GM21529 (cell line): Measurements from ENCODE around the gene ZNFX1.

ENCODE experiments used
- ATAC-seq: cut with Tn5 transposase; IDR thresholded peaks from one replicate; pipeline ENCODE4 v1.9.1; 2021; ENCODE audit not compliant: unreplicated experiment

ZNFX1 gene

DNA sequence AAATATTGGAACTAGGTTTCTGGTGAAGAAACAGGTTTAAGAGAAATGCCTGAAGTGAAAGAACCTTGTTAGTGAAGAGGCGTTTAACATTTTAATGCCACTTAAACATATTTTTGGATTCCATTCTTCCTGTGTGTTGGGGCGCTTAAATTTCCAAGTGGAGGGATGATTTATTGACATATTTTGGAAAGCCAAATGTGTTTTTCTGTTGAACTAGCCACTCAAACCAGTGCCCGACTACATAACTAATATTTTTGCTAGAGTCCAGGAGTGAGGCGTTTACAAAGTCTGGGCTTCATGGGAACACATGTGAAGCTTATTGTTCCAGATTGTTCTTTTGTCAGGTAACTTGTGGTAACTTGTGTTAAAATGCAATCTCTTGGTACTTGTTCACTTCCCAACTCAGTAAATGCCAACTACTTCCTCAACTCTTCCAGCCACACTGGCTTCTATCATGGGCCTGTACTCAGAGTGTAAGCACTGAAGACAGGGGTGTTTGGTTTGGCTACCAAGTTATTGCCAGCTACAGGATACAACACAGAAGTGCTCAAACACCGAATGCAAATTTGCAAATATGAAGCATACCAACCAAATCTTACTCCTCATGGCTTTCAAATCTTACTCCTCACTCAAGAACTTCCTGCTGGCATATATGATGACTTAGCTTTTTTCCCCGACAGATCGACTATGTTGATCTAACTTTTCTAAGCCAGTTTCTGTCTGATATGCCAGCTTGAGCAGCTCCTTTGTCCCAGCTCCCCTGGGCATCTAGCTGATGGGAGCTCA, 2.0 kb upstream of the ZNFX1 start:
- no peak for ATAC-seq

DNA sequence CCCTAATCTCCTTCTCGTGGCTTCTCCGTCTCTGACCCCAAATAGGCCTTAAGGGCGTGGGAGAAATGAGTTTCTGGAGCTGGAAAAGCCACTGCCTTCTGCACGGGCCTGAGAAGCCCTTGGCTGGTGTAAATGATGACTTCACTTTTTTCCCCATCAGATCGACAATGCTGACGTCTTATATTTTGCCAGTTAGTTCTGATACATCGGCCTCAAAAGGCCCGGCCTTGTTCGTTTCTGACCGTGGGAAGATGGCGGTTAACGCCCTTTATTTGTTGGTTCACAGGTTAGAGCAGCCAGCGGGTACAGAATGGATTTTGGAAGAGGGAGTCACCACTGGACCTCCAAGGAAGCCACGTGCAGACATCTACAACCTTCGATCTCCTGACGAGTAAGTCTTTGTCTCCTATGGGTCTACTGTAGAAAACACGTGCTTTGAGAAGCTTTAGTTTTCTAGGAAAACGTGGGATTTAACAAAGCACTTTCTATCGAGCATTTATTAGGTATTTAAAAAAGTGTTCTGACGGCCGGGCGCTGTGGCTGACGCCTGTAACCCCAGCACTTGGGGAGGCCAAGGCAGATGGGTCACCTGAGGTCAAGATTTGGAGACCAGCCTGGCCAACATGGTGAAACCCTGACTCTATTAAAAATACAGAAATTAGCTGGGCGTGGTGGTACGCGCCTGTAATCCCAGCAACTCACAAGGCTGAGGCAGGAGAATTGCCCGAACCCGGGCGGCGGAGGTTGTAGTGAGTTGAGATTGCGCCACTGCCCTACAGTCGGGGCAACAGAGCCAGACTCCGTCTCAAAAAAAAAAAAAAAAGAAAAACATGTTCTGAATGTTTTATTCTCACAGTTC, 1.2 kb upstream of the ZNFX1 start:
- ATAC-seq, result no peak

DNA sequence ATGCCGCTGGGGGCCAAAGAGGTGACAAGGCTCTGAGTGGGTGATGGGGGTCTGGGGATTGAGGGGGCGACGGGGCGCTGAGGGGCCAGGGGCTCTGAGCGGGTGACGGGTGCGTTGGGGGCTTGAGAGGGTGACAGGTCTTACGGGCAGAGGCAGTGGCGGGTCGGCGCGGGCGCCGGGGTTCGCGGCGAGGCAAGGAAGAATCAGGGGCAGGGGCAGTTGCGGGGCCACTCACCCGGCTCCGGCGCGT, 146 bp downstream of the ZNFX1 start:
- ATAC-seq, result no peak

DNA sequence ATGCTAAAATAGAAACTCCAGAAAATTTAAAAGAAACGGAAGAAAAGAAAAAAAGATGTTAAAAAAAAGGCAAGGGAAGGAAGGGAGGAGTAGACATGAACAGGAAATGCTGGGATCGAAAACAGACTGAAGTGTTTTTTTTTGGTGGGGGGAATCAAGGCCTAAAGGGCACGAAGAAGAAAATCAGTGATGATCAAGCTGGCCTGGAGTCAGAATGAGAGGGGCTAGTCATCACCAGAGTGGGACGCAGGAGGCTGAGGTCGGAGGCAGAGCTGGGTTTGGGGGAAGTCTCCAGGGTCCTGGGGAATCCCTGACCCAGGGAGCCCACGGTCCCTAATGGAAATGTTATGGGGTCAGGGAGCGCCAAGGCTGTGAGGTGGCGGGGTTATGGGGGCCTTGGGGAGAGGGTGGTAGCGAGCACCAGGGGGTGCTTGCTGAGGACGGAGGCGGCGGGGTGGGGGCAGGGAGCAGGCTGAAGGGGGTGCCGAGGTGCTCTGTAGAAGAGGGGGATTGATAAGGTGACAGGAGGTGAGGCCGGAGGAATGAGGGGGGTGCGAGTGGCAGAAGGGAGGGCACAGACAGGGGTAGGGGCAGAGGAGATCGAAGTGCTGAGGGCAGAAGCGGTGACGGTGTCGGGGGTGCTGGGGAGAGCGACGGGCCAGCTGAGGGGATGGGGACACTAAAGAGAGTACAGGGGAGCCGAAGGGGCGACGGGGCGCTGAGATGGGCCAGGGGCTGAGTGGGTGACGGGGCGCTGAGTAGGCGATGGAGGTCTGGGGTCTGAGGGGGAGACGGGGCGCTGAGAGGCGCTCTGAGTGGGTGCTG, 684 bp downstream of the ZNFX1 start:
- no peak for ATAC-seq

DNA sequence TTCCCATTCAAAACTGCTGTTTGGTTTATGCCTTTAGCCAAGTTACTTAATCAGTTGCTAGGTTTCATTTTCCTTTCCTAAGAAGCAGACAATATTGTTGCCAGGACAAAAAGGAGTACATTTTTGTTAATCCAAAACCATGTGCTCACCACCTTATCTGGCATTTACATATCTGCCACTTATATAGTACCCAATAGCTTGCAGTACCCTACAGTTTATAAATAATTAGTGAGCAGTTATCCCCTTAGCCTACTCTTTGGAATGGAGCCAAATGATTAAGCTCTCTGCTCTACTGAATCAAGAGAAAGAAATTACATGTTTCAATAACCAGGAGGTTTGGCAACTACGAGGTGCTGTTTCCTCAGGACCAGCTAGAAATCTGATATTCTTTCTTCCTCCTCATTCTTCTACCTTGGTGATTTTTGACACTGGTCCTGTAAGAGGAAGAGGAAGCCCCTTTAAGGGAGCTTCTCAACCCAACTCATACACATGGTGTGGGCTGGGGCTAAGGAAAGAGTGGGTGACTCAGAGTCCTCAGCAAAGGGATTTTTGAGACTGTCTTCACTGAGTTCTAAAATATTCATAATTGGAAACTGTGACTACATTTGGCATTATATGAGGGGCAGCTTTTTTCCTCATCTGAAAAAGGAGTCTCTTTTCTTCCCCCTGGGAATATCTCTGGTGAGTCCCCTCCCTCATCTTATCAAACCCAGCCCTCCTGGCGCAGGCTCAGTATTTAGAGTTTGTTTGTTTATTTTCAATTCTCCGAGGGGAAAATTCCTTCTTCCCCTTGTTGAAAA, 1.5 kb downstream of the ZNFX1 start:
- no peak for ATAC-seq

DNA sequence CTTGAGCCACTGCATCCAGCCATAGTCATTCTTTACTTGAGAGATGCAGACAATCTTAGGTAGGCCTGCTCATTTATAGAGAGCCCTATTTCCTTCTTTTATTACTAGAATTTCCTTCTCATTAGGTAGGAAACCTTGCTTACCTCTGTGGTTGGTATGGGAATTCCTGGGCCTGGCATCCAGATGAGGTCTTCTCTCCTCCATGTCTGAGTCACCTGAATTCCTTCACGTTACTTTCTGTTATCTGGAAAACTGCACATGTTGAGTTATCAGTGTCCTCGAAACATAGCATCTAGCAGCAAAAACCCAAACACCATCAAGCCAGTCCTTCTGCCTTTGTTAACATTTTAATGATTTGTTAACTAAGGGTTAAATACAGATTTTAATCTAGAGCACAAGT, 2.2 kb downstream of the ZNFX1 start:
- no peak for ATAC-seq

DNA sequence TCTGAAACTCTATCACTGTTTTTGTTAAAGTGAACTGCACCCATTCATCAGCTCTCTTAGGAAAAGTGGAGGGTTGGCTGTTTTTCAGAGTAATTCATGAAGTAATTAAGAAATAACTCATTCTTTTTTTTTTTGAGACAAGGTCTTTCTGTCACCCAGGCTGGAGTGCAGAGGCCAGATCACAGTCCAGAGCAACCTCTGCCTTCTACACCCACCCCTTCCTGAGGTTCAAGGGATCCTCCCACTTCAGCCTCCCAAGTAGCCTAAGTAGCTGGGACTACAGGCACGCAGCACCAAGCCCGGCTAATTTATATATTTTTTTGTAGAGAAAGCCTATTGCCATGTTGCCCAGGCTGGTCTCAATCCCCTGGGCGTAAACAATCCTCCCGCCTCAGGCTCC, 2.6 kb downstream of the ZNFX1 start:
- no peak for ATAC-seq

DNA sequence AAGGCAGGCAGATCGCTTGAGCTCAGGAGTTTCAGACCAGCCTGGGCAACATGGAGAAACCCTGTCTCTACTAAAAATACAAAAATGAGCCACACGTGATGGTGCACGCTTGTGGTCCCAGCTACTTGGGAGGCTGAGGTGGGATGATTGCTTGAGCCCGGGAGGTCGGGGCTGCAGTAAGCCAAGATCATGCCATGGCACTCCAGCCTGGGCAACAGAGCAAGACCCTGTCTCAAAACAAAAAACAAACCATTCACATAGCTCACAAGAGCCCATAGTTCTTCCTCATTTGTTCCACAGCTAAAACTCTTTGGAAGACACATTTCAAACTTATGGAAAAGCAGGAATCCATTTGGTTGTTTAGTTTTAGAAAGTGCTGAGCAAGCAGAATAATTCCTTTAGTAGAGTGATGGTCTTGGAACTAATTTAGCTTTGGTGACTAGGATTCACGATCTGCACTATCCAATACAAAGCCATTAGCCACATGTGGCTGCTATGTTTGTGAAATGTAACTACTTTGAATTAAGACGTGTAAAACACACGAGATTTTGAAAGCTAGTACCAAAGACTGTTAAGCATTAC, 4.1 kb downstream of the ZNFX1 start:
- ATAC-seq, result no peak

DNA sequence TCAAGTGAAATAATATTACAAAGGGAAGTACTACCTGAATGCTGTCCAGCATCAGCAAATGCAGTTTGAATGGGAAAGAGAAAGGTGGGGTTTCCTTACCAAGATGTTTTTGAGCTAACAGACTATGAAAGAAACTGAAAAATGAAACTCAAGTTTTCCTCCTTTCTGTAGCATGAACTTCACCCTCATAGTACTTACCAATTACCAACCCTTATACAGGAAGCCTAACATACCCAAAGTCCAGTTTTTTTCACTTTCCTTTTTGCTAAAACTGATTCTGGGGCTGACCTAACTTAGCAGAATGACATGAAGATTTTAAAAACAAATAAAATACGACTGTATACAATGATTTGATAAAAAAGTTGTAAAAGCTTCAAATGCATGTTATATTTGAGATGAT, 5.2 kb downstream of the ZNFX1 start:
- peak; percentile 41 for ATAC-seq

DNA sequence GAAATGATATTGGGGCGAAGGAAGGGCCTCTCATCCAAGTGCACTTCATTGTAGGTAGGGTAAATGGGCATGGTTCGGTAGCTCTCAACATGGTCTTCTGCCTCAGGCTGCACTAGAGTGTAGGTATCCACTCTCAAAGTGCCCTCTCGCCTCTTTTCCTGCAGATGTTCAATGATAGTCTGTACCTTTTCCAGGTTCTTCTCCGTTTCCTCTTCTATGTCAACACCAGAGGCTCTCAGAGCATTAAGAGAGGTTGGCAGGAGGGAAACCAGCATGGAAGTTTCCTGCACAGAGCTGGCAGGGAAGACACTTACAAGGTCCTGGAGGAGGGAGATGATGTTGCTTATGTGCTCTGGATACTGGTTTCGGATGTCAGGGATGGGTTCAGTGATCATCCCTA, 7.1 kb downstream of the ZNFX1 start:
- no peak for ATAC-seq

DNA sequence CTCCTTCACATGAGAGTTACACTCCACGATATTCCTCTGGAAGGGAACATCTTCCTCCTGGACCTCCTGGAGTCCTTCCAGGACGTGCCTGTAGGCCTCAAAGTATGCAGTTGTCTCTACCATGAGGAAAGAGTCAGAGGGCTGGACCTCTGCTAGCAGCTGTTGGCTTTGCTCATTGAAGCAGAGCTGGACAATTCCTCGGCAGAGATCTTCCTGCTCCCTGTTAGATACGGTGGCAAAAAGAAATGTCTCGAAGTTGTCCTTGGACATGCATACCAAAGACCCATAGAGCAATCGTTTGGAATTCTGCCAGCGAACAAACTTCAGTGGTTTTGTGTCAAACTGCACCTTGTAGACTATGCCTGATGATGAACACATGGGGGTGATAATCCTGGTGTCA, 7.7 kb downstream of the ZNFX1 start:
- ATAC-seq, result no peak

DNA sequence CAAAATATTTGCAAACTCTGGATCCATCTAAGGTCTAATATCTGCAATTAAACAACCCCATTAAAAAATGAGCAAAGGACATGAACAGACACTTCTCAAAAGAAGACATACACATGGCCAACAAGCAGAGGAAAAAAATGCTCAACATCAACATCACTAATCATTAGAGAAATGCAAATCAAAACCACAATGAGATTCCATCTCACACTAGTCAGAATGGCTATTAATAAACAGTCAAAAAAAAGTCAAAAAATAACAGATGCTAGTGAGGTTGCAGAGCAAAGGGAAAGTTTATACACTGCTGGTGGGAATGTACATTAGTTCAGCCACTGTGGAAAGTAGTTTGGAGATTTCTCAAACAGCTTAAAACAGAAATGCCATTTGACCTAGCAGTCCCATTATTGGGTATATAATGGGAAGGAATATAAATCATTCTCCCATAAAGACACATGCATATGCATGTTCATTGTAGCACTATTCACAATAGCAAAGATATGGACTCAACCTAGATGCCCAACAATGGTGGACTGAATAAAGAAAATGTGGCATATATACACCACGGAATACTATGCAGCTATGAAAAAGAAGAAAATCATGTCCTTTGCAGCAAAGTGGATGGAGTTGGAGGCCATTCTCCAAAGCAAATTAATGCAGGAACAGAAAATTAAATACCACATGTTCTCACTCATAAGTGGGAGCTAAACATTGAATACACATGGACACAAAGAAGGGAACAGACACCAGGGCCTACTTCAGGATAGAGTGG, 9.1 kb downstream of the ZNFX1 start:
- peak; percentile 24 for ATAC-seq

DNA sequence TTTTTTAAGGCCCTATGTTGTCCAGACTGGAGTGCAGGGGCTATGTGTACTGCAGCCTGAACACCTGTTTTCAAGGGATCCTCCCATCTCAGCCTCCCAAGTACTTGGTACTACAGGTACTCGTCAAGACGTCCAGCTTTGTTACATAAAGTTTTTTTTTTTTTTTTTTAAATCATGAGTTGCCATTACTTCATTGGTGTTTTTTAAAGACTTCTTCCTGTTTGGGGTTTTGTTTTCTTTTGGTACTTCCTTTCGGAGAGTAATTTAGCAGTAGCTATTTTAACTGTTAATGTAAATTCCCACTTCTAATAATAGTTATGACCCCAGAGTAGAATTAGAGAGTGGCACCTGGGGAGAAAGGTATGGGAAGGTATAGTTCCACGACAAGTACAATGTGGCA, 10.5 kb downstream of the ZNFX1 start:
- ATAC-seq, result no peak

DNA sequence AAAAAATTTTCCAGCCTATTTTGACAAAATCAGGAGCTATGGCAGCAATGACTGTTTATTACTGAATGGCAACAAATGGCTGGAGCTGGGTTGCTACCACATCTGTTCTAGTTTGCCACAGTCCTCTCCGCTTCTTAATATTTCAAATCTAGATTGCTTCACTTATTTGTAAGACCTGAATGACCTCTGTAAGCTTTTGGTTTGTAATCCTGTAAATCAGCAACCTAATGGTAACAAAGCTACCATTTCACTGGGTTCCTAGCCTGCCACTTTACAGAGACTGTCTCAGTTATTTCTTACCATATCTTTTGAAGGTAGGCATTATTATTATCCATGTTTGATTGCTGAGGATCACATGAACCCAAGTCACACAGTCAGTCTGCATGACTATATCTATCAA, 15.4 kb downstream of the ZNFX1 start:
- no peak for ATAC-seq

DNA sequence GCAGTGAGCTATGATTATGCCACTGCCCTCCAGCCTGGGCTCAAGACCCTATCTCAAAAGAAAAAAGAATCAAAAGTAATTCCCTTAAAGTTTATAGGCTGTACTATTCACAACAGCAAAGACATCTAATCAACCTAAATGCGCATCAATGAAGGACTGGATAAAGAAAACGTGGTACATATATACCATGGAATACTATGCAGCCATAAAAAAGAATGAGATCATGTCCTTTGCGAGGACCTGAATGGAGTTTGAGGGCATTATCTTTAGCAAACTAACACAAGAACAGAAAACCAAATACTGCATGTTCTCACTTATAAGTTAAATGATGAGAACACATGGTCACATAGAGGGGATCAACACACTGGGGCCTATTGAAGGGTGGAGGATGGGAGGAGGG, 16.7 kb downstream of the ZNFX1 start:
- ATAC-seq, result no peak

DNA sequence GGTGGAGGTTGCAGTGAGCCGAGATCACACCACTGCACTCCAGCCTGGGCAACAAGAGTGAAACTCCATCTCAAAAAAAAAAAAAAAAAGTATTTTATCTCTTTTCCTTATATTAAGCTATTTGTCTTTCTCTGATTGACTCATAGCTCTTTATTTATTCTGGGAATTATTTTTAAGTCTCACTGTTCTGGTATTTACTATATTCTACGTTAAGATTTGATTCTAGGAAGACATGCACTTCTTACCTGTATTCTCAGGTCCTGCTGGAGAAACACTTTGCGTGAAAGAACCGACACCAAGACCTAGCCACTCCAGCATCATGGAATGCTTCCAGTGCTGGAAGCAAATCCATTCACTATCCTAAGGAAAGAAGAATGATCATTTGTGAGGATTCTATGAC, 17.6 kb downstream of the ZNFX1 start:
- ATAC-seq, result no peak

DNA sequence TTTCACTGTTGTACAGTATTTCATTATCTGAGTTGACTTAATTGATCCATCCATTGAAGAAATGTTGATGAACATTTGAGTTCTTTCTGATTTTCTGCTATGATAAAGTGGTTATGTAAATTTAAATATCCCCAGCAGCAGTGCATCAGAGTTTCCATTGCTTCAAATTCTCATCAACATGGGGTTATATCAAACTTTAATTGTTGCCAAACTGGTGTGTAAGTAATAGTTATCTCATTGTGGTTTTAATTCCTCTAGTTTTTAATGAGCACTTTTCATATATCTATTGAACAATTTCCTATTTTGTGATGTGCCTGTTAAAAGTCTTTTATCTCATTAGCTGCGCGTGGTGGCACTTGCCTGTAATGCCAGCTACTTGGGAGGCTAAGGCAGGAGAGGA, 18.1 kb downstream of the ZNFX1 start:
- ATAC-seq, result no peak

DNA sequence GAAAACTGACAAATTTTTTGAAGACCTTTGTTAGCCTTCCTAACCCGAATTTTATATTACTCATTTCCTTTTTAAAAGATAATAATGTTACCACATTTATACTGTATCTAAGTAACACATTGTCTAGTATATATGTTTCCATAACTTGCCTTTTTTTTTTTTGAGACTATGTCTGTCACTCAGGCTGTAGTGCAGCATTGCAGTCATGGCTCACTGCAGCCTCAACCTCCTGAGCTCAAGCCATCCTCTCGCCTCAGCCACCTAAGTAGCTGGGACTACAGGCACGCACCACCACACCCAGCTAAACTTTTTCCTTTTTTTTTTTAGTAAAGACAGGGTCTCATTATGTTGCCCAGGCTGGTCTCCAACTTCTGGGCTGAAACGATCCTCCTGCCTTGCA, 18.6 kb downstream of the ZNFX1 start:
- no peak for ATAC-seq

DNA sequence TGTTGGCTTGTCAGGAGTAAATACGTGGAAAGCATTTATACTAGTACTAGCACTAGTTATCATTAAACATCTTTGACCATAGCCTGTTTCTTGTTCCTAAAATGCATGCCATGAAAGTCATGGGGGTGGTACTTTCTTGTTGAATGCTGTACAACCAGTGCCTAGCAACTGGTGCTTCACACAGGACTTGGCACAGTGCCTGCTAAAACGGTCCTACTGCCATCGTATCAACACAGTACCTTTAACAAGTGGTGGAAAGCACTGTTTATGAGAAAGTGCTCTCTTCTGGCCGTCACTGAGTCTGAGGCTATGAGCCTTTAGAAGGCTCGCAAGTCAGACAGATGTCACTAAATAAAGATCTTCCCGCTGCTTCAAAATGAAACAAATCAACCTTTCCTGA, 21.6 kb downstream of the ZNFX1 start:
- ATAC-seq, result no peak
